ENCODE results near the gene CACHD1.
"Not testable (repeated sequence)": the region's sequence is repeated elsewhere in the genome, so short reads cannot be mapped to it uniquely, and the experiment has no call there.

Gene CACHD1

DNA sequence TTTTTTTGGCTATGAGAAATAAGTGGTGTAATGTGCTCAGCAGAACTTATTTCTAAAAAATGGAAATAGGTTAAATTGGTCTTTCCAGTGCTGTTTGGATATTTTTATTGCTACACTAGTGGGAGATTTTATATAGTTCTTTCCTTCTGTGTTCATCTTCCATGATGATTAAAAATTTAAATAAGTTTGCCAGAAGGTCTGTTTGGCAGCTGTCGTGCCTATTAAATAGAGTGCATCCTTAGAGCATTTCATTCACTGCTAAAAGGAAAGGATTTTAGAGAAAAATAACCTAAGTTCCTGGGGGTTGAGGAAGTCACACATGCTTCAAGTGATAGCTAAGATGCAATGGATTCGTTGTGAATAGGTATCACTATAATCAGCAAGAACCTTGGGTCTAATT lies 245.3 kb downstream of the CACHD1 start:
- no peak for DNase-seq

DNA sequence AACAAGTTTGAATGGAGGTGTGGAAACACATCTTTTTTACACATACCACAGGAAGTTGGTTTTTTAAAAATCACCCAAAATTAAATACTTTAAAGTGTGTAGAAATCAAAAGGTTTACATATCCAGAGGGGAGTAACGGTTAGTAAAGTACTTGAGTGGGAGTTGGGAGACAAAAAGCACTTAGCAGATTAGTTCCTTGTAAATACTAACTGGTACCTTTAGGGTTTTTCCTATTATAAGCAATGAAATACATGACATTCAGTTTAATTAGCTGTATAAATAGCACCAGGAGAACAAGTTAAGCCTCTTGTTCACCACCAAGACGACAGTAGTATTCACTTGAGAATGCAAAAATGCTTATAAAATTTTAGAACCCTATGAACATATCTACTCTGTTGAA lies 251.2 kb downstream of the CACHD1 start:
- DNase-seq = no peak

DNA sequence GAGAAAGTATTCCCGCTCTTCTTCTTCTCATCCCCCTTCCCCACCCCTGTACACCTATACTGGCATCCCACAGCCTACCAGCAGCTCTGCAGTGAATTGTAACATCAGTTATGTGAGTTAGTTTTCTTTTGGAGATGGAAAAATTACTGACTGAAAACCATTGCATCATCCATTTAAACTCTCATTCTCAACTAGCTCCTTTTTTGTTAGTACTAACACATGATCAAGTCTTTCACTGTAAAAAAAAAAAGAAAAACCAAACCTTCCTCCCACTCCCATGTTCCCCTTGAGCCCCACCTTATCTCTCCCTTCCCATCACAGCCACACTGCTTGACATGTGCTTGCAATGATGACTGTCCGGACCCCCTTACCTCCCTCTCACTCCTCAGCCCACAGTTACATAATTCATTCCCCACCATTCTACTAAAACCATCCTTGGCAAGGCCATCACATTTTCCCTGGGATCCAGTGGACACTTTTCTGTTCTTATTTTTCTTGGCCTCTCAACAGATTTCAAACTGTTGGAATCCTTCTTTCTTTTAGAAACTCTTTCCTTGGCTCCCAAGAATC lies 251.7 kb downstream of the CACHD1 start:
- no peak for DNase-seq

DNA sequence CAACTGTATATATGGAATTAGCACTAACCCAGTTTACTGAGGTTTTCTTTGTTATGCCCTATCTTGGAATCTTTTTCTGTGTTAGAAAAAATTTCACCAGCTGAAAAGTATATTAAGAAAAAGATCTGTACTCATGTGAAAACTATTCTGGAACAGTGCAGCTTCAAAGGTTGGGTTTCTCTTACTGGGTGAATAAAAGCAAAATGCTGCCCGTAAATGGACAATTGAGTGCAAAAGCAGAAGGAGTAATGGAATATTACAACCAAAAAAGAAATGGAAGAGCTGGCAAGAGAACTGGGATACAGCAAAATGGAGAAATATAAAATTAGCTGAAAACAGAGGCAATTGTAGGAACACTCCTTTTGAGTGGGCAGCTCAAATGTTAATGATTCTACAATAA lies 257.9 kb downstream of the CACHD1 start:
- no peak for DNase-seq

DNA sequence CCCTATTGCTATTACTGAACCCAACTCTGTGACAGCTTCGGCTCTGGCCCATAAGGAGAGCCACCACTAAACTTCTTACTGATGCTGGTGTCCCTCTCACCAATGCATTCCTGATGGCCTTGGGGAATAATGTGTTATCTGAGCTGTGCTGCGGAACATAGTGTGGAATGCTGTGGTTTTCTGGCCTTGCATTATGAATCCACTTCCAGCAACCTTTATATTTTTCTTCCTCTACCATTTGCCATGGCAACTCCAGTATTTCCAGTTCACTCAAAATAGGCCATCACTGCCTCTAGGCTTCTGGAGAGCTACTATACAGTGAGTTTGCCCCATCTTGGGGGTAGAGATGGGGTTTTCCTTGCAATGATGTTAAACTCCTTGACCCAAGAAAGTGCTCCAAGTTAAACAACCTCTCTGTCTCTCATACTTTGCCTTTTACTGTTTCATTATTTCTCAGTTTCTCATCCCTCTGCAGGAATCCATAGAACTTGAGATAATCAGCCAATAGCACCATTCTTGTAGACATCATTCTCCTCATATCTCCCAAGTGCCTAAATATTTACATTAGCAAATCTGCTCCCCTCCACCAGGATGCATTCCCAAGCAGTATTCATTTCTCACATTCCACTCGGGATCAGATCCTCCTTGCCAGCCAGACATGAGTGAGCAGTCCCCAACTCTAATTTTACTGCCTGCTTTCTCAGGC lies 263.8 kb downstream of the CACHD1 start:
- DNase-seq = no peak

DNA sequence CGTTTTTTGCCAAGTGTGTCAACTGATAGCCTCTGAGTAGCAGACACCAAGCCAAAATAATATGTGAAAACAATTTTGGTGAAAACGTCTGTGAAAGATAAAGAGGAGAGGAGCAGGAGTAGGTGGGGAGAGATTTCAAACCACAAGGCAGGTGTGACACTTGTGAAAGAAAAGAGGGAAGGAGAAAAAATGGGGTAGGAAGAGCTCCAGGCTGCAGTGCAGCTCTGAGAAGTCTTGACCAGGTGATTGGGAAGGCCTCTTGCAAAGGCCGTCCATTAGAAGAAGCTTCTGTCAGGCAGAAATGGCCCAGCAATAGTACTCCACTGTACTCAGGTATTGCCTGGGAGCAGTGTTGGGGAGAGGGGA lies 264.3 kb downstream of the CACHD1 start:
- no peak for DNase-seq

DNA sequence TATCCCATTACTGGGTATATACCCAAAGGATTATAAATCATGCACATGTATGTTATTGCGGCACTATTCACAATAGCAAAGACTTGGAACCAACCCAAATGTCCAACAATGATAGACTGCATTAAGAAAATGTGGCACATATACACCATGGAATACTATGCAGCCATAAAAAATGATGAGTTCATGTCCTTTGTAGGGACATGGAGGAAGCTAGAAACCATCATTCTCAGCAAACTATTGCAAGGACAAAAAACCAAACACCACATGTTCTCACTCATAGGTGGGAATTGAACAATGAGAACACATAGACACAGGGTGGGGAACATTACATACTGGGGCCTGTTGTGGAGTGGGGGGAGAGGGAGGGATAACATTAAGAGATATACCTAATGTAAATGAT lies 270.8 kb downstream of the CACHD1 start:
- DNase-seq = not testable (repeated sequence)

Data from stimulated activated CD4-positive, alpha-beta T cell treated with anti-CD3 and anti-CD28 coated beads, Interleukin-2, amount 100 ng/mL, for 48 hours (primary cell).